ENCODE measurements around the gene GPR15LG.

DNA sequence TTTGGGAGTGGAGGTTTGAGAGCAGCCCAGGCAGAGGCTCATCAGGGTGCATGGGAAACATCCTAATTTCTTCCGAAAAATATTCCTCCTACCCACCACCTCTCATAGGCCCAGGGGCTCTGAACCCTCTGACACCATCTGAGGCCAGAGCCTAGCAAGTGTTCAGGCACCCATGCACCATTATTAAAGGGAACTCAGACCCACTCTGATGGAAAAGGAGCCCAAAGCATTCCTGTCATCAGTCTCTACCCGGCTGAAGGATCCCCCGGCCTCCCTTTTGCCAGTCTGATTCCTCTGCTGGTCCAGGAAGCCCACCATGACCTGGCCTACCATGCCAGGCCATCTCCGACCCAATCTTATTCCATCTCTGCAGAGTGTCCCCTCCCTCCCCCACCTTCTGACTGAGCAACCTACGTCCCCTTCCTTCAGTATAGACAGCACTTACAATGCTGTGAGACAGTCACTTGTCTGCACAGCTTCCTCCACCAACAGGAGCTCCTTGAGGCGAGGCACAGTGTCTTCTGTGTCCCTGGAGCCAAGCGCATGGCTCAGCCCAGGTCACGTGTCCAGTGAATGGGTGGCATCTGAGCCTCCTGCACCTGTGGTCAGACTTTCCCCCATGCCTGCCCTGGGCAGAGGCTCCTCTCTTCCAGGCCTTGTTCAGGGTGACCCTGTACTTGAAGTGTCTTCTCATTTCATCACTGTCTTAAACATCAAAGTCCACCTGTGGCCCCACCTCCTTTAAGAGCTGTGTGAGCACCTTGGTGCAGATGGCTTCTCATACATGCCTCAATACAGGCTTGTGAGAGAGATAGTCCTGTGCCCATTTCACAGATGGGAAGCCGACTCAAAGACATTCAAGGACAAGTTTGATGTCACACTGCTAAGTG is 889 bp upstream of the GPR15LG start:
- TF ChIP-seq EZH2 (IDR thresholded peaks at IDR 0.05) (no peak), POLR2AphosphoS5 (IDR thresholded peaks at IDR 0.05; ENCODE audit: borderline replicate concordance, low read depth, low read length) (no peak), FOXP2 (optimal IDR thresholded peaks at IDR 0.05; ENCODE audit: control extremely low read depth, extremely low read length, insufficient read depth) (no peak)
